ENCODE results near the gene LIX1.

- TF ChIP-seq POLR2A (IDR thresholded peaks at IDR 0.05; ENCODE audit: low read depth, low read length) (no peak), POLR2AphosphoS5 (IDR thresholded peaks at IDR 0.05; ENCODE audit: low read depth, low read length) (no peak), TAF1 (IDR thresholded peaks at IDR 0.05; ENCODE audit: low read depth, low read length) (no peak)
Observed at GRCh38 chr5:97096191-97096590, 46.2 kb downstream of the LIX1 start.

Data from GM12891 (cell line).